HFF-Myc (cell line): ENCODE results near the gene VCL.

ENCODE experiments used
- DNase-seq: peaks from one replicate; pipeline ENCODE4 v3.0.0-alpha.2; 2011; ENCODE audit warnings: low read depth; ENCODE audit errors: extremely low read depth
- H3K4me3 ChIP-seq: replicated peaks from 2 replicates; pipeline ENCODE4 v1.5.1; 2011; ENCODE audit warnings: low read depth, mild to moderate bottlenecking, control low read depth, low read length
- TF ChIP-seq, protein P1 (sequence below): IDR thresholded peaks from 2 replicates; pipeline ENCODE4 v1.5.1; 2012; ENCODE audit warnings: mild to moderate bottlenecking, low read depth, low read length, control low read depth; ENCODE audit errors: missing control alignments

The VCL gene

DNA sequence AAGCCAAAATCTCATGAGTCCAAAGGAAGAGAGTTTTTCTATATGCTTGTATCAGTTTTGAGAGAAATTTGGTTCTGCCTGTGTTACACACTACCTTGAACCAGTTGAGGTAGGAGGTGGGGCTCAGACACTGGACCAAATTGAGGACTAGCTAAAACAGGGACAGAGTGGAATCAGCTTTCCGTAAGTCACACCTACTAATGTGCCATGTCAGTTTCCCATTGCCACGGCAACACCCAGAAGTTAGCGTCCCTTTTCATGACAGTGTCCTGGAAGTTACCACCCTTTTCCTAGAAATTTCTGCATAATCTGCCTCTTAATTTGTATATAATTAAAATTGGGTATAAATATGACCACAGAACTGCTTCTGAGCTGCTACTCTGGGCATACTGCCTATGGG, 162.1 kb downstream of the VCL start:
- TF ChIP-seq, protein P1, sequence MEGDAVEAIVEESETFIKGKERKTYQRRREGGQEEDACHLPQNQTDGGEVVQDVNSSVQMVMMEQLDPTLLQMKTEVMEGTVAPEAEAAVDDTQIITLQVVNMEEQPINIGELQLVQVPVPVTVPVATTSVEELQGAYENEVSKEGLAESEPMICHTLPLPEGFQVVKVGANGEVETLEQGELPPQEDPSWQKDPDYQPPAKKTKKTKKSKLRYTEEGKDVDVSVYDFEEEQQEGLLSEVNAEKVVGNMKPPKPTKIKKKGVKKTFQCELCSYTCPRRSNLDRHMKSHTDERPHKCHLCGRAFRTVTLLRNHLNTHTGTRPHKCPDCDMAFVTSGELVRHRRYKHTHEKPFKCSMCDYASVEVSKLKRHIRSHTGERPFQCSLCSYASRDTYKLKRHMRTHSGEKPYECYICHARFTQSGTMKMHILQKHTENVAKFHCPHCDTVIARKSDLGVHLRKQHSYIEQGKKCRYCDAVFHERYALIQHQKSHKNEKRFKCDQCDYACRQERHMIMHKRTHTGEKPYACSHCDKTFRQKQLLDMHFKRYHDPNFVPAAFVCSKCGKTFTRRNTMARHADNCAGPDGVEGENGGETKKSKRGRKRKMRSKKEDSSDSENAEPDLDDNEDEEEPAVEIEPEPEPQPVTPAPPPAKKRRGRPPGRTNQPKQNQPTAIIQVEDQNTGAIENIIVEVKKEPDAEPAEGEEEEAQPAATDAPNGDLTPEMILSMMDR, result no peak

DNA sequence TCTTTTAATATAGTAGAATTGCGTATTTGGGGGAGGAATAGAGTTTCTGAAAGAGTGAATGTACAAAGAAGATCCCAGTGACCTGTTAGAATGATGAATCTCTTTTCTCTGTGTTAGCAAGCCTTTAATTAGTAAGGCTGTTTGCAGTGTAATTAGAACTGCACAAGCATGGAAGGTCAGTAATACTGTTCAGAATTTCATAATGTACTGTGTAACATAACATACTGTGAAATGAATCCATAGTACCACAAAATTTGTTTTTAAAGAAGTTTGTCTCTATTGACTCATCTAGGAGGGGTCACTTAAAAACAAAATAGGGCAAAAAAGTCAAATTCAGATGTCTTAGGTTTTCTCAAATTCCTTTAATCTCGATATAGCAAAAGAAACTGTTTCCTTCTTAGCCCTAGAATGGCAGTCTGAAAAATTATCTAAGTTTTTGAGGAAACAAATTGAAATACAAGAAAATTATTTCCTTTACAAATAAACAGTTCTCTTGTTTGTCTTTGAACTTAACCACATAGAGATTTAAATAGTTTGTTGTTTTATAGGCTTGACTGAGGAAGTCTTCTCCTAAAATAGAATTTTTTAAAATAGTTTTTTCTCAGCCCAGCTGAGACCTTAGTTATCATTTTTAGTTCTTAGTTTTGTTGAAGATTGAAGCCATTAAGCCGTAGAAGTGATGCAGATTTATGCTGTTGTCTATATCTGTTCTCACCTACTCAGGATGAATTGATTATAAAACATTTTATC, 165.6 kb downstream of the VCL start:
- DNase-seq, result no peak
- TF ChIP-seq, protein P1, result no peak
- H3K4me3 ChIP-seq, result no peak overlapping the region

More for the DNA sequence above, 162.1 kb downstream of the VCL start:
- DNase-seq, result no peak
- no peak overlapping the region for H3K4me3 ChIP-seq

DNA sequence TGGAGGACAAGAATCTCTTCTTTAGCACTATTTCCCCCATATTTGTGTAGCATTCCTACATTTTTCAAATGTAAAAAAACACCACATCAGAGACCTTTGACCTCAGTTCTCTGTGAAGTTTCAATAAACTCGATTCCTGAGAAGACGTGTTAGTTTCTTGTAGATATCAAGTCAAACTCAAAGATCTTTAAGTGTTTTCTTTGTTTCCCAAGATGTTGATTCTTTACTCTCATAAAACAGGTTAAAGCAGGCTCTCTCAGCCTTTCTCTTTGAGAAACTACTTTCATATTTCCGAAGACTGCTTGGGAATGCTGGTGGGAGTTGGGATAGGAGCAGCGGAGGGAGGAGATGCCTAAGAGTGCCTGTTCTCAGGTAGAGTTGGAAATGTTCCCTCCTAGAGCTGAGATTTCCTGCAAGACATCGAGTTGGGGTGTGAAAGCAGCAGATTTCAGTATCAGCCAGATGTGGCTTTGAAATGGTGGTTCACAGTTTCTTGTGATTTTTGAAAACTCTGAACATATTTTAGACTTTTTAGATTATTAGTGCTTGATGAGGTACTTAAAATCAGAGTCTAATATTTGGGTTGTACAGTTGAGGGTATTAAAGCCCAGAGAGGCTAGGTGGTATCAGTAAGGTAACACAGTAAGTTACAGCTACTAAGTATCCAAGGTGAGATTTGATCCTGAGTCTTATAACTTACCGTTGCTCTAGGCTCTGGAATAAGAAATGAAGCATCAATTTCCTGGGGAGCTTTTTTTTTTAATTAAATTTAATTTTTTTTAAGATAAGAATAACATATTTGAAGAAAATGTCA, 167.0 kb downstream of the VCL start:
- DNase-seq, result no peak
- H3K4me3 ChIP-seq, result no peak overlapping the region
- TF ChIP-seq, protein P1, result no peak

DNA sequence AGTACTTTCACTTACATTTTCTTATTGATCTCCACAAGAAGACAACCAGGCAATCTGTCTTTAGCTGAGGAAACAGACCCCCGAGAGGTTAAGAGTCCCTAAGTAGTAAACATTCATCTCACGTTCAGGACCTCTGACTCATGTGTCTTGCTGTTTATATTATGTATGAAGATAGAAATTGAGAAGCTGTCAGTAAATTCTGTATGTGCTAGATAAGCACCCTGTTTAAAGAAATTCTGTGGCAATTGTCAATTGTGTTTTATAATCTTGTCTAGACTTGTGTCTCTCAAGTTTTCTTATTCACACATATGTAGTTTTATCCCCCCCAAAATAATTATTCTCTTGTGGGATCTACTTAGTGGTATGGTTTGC, 167.6 kb downstream of the VCL start:
- H3K4me3 ChIP-seq, result no peak overlapping the region
- no peak for DNase-seq
- TF ChIP-seq, protein P1, result no peak

DNA sequence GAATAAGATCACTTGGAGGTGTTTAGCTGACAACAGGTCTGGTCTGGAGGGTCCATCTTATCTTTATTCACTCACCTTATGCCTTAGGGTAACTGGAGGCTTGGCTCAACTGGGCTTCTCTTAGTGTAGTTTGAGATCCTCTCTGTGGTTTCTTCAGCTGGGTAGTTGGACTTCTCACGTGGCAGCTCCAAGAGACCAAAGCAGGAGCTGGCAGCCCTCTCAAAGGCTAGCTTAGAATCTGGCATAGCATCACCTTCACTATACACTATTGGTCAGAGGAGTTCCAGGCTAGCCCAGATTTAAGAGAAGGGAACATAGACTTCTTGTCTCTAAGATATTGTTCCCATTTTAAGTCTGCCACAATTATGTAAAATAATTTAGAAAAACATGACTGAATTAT, 169.5 kb downstream of the VCL start:
- DNase-seq, result no peak
- TF ChIP-seq, protein P1, result no peak
- H3K4me3 ChIP-seq, result no peak overlapping the region
